NCI-H1048 (cell line): ENCODE measurements around the gene TPPP.
A peak's percentile ranks its signal among the peaks of the same experiment; 100 is the strongest.

Experiments used
- DNase-seq: peaks from one replicate; lab custom pipeline; 2025; lab: John Stamatoyannopoulos, UW

TPPP gene

DNA sequence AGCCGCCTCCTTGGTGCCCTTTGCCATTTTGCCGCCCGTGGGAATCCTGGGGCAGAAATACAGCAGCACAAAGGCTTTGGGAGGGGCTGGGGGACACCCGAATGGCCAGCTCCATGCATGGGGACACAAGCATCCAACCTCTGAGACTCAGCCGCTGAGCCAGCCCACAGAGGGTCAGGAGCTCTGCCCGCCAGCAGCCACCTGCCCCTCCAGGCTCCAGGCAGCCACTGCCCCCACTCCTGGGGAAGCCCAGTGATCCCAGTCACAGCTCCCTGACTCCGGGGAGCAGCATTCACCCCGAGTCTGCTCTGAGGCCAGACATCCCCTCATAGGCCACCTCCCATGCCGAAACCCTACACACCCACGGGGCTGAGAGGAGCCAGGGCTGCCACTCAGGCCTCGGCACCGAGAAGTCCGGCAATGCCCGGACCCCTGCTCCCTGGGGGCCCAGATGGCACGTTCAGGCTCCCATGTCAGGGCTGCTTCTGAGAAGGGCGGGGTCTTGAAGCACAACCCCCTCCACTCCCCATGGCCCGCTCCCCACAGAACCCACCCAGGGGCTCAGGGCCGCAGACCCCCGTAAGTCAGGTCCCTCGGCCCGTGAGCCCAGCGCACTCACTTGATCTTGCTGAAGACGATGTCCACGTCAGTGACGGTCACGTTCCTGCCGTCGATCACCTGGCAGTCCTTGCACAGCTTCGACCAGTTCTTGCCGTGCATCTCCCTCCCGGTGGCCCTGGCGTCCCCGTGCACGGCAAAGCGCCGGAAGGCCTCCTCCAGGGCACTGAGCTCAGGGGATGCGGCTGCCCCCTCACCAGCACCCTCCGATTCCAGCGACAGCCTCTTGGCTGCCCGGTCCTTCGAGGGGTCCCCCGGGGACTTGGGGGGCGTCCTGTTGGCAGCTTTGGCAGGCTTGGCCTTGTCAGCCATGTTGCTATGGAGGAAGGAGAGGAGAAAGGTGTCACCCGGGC lies 15.7 kb downstream of the TPPP start:
- no peak for DNase-seq

- no peak for DNase-seq
Measured at GRCh38 chr5:676699-677076, 16.5 kb downstream of the TPPP start.

- DNase-seq, result no peak
Measured at GRCh38 chr5:675871-676698, 17.1 kb downstream of the TPPP start.

- DNase-seq, result no peak
Measured at GRCh38 chr5:675111-675870, 17.9 kb downstream of the TPPP start.

GRCh38 chr5:674630-675011 lies 18.5 kb downstream of the TPPP start:
- DNase-seq, result no peak

- DNase-seq, result no peak
Measured at GRCh38 chr5:673831-674629, 19.1 kb downstream of the TPPP start.

DNA sequence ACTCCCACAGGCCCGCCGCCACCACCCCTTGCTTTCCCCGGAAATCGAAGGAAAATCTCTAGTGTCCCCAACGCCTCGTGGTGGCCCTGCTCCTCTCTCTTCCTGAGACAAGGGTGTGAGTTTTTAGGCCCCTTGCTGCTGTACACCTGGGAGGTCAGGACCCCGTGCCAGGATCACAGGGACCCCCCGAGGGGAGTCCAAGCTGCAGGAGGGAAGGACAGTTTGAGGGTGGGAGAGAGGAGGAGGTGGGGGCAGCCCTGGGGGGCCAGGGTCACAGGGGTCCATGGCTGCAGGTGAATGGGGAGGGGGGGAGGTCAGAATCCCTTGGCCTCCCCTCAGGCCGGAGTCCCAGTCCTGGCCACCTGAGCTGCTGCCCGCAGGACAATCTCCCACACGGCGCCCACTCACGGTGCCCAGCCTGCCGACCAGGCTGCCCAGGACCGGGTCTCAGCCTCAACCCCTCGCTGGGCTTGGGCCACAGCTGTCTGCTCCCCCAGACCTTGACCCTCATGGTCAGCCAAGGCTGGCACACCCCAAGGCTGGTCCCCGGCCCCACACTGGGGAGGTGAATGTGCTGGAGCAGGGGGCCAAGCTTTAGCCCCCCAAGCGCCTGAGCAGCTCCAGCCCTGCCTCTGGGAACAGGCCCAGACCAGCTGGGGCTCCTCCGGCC lies 19.9 kb downstream of the TPPP start:
- DNase-seq, result no peak

- DNase-seq, result peak; percentile 92
Measured at GRCh38 chr5:672329-673160, 20.6 kb downstream of the TPPP start.

DNA sequence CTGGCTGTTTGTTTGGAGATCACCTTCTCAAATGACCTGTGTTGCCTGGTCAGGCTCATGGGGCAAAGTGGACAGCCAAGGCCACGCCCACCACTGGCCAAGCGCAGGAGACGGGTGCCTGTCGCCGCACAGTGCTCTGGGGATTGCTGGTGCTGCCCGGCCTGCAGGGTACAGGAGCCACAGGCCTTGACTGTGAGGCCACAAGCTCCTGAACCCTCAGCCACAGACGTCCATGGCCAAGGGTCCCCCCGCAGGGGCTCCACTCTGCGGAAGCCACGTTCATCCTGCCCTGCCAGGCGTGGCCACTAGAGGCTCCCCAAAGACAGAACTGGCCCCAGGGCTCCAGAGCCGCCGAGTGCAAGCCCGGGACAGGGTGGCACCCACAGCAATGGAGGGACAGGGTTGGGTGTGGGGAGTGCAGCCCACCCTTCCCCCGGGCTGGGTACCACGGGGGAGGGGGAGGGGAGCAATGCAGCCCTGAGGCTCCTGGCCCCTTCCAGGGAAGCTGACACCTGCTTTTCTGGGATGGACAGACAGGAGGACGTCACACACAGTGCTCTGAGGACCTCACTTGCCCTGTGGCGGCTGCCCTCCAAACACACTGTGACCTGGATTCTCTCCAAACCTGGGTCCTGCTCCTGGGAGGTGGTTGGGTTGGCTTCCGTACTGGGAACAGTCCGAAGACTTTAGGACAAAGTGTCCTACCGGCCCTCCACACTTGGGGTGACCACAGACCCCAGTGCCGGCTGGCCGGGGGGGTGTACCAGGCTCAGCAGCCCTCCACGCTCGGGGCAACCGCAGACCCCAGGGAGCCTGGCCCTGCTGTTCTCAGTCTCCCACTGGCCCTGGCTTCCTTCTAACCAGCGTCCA lies 21.5 kb downstream of the TPPP start:
- peak; percentile 43 for DNase-seq

DNA sequence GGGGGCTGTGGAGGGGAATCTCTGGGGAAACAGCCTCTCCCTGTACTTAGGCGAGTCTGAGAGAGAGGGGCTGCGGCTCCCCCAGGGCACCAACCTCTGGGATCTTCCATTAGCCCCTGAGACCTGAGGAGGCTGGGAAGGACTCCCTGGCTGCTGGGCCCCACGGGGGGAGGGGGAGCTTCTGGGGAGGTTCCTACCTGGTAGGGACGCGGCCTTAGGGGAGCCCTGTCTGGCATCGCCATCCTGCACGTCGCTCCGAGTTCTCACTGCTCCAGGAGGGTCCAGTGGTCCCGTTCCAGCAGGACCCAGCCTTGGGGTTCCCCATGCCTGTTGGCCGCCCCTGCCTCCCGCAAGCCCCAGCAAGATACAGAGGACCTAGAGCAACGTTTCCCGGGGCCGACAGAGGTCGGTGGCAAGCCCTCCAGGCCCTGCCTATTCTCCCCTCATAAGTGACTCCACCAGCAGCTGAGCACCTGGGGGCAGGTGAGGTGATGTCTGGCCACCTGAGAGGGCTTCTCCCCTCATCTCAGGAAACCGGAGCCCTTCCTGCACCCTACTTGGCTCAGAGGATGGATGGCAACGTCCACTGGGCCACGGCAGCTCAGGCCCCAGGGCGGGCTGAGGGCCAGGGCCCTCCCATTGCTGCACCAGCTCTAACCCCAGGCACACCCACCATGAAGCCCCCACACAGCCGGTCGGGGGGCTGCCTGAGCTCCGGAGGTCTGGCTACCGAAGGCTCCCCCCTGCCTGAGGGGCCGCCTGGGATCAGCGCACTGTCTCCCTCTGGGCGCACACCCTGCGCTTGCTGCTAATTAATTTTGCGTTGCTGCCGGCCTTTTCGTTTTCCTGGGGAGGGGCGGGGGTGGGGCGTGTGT lies 22.5 kb downstream of the TPPP start:
- no peak for DNase-seq

- DNase-seq, result no peak
Measured at GRCh38 chr5:669842-670395, 23.2 kb downstream of the TPPP start.

GRCh38 chr5:669111-669841 lies 23.9 kb downstream of the TPPP start:
- DNase-seq, result no peak

- DNase-seq, result no peak
Measured at GRCh38 chr5:668283-668995, 24.7 kb downstream of the TPPP start.

GRCh38 chr5:666816-667498 lies 26.2 kb downstream of the TPPP start:
- no peak for DNase-seq

DNA sequence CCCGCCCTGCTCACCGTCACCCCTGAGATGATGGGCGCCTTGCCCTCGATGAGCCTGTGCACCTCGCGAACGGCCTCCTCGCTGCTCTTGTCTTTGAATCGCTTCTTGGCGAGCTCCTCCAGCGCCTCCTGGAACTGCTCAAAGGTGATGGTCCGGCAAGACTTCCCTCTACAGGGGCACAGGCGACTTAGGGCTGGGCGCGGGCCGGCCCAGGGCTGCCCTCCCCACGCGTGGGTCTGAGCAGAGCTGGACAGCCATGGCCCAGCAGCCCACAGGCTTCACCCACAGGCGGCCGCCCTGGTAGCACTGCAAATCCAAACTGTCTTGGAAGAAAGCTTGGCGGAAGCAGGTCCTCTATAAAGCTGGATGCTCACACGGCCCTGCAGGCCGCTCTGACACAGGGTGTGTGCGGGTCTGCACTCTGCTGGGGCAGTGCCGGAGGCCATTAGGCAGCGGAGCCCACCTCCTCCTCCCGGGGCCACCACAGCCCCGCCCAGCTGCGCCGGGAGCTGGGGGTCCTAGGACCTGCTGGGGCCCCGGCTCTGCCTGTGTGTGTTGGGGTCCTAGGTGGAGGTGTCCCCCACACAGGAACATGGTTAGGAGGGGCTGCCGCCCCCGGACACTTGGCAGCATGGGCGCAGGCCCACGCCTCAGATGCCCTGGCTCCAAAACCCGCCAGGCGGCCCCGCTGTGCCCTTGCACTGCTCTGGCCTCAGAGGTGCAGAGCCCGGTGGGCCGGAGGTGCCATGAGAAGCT lies 27.0 kb downstream of the TPPP start:
- DNase-seq, result no peak
